ENCODE results near the gene KCTD8. TPM values are rescaled to one million over a fixed set of nuclear protein-coding genes. Genes with fewer than 3 reads are reported as not detected.

Gene KCTD8
- total RNA-seq, 6 donors from 2014 or later: 0.10 TPM; not detected in 5

GRCh38 chr4:44320833-44321232 is 127.8 kb downstream of the KCTD8 start:
- ATAC-seq (ENCODE audit: low FRiP score in 2 of 2) (no peak), DNase-seq (no peak)
- 27 to 44% methylated on average over 2 of the region's 2 CpGs for WGBS, 2 donors
- no peaks in the 10 kb centered on the region for H3K36me3 ChIP-seq
- TF ChIP-seq, protein P1, sequence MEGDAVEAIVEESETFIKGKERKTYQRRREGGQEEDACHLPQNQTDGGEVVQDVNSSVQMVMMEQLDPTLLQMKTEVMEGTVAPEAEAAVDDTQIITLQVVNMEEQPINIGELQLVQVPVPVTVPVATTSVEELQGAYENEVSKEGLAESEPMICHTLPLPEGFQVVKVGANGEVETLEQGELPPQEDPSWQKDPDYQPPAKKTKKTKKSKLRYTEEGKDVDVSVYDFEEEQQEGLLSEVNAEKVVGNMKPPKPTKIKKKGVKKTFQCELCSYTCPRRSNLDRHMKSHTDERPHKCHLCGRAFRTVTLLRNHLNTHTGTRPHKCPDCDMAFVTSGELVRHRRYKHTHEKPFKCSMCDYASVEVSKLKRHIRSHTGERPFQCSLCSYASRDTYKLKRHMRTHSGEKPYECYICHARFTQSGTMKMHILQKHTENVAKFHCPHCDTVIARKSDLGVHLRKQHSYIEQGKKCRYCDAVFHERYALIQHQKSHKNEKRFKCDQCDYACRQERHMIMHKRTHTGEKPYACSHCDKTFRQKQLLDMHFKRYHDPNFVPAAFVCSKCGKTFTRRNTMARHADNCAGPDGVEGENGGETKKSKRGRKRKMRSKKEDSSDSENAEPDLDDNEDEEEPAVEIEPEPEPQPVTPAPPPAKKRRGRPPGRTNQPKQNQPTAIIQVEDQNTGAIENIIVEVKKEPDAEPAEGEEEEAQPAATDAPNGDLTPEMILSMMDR (IDR thresholded peaks at IDR 0.05): no peak
- no peak for TF ChIP-seq POLR2A (IDR thresholded peaks at IDR 0.05)
- no peak for TF ChIP-seq EP300 (IDR thresholded peaks at IDR 0.05)
- no peak for TF ChIP-seq POLR2AphosphoS5 (IDR thresholded peaks at IDR 0.05)
- no peaks in the 10 kb centered on the region for H3K4me1 ChIP-seq
- no peaks in the 10 kb centered on the region for H3K27me3 ChIP-seq
- no peaks in the 10 kb centered on the region for H3K9me3 ChIP-seq
- H3K27ac ChIP-seq: no peak overlapping the region
- H3K4me3 ChIP-seq: no peak overlapping the region

- H3K4me3 ChIP-seq: no peak overlapping the region
- TF ChIP-seq POLR2AphosphoS5 (IDR thresholded peaks at IDR 0.05) (no peak), POLR2A (IDR thresholded peaks at IDR 0.05) (no peak), EP300 (IDR thresholded peaks at IDR 0.05) (no peak)
- TF ChIP-seq, protein P1 (IDR thresholded peaks at IDR 0.05): no peak
- H3K36me3 ChIP-seq: no peaks in the 10 kb centered on the region
- ATAC-seq (ENCODE audit: low FRiP score in 2 of 2) (no peak), DNase-seq (no peak)
- 70 to 79% methylated on average over 3 of the region's 3 CpGs for WGBS, 2 donors
- H3K9me3 ChIP-seq: no peaks in the 10 kb centered on the region
- no peak overlapping the region for H3K27ac ChIP-seq
- H3K27me3 ChIP-seq: no peaks in the 10 kb centered on the region
- no peaks in the 10 kb centered on the region for H3K4me1 ChIP-seq
These were observed 129.5 kb downstream of the KCTD8 start for GRCh38 chr4:44319129-44319528.

- H3K27me3 ChIP-seq: no peaks in the 10 kb centered on the region
- TF ChIP-seq POLR2A (IDR thresholded peaks at IDR 0.05): no peak
- TF ChIP-seq, protein P1 (IDR thresholded peaks at IDR 0.05): no peak
- TF ChIP-seq POLR2AphosphoS5 (IDR thresholded peaks at IDR 0.05): no peak
- WGBS, 2 donors: 71 to 84% methylated on average over 1 of the region's 1 CpG
- no peaks in the 10 kb centered on the region for H3K36me3 ChIP-seq
- no peak for ATAC-seq (ENCODE audit: low FRiP score in 2 of 2)
- no peak overlapping the region for H3K27ac ChIP-seq
- DNase-seq: no peak
- H3K9me3 ChIP-seq: no peaks in the 10 kb centered on the region
- H3K4me3 ChIP-seq: no peak overlapping the region
- no peaks in the 10 kb centered on the region for H3K4me1 ChIP-seq
These were observed 134.9 kb downstream of the KCTD8 start for GRCh38 chr4:44313702-44314101.

- DNase-seq (no peak), ATAC-seq (ENCODE audit: low FRiP score in 2 of 2) (no peak)
- Histone ChIP-seq H3K36me3 (no peaks in the 10 kb centered on the region), H3K27me3 (no peaks in the 10 kb centered on the region), H3K4me3 (no peak overlapping the region), H3K9me3 (no peaks in the 10 kb centered on the region), H3K27ac (no peak overlapping the region), H3K4me1 (no peaks in the 10 kb centered on the region)
- no peak for TF ChIP-seq EP300 (IDR thresholded peaks at IDR 0.05)
- TF ChIP-seq, protein P1 (IDR thresholded peaks at IDR 0.05): no peak
- no peak for TF ChIP-seq POLR2AphosphoS5 (IDR thresholded peaks at IDR 0.05)
- no peak for TF ChIP-seq POLR2A (IDR thresholded peaks at IDR 0.05)
- WGBS, 2 donors: 49 to 55% methylated on average over 1 of the region's 1 CpG
These were observed 161.1 kb downstream of the KCTD8 start for GRCh38 chr4:44287505-44287904.

GRCh38 chr4:44279469-44279868 is 169.1 kb downstream of the KCTD8 start:
- DNase-seq: no peak
- Histone ChIP-seq H3K27me3 (no peaks in the 10 kb centered on the region), H3K9me3 (no peaks in the 10 kb centered on the region), H3K4me1 (no peaks in the 10 kb centered on the region), H3K36me3 (no peaks in the 10 kb centered on the region), H3K27ac (no peak overlapping the region), H3K4me3 (no peak overlapping the region)
- 50 to 51% methylated on average over 1 of the region's 1 CpG for WGBS, 2 donors
- no peak for ATAC-seq (ENCODE audit: low FRiP score in 2 of 2)
- TF ChIP-seq, protein P1 (IDR thresholded peaks at IDR 0.05): no peak
- TF ChIP-seq POLR2A (IDR thresholded peaks at IDR 0.05) (no peak), EP300 (IDR thresholded peaks at IDR 0.05) (no peak), POLR2AphosphoS5 (IDR thresholded peaks at IDR 0.05) (no peak)
